HG02610 (cell line): ENCODE data around the gene FAM210A.

Experiments used
- ATAC-seq: cut with Tn5 transposase; IDR thresholded peaks from one replicate; pipeline ENCODE4 v1.9.1; 2021; ENCODE audit warnings: mild to moderate bottlenecking, moderate library complexity; ENCODE audit not compliant: unreplicated experiment

Gene FAM210A

DNA sequence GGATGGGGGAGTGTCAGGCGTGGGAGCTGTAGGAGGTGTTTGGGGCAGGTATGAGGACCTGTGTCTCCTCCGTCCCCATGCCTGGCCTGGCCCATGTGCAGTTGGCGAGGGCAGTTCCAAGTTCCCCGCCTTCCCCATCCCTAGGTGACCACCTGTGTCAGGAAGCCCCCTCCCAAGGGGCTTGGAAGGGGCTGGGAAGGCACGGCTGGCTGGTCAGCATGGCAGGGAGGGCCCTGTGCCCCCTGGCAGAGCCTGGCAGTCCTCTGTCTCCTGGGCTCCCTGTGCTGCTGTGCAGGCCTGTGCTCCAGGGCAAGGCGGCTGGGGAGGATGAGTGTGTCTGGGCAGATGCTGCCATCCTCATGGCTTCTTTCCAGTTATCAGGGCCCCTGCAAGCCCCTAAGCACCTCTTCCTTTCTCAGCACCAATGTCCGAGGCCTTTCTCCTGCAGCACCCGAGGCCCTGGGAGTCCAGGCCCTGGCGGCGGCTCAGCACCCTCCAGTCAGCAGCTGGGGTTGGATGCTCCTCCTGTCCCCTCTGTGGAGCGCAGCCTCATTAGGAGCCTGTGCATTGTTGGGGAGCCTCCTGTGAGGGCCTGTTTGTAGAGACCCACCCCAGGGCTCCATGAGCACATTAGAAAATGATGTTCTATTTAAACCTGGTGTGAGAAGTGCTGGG lies 101.7 kb downstream of the FAM210A start:
- ATAC-seq, result no peak

GRCh38 chr18:13623871-13624270 lies 102.5 kb downstream of the FAM210A start:
- ATAC-seq, result no peak

DNA sequence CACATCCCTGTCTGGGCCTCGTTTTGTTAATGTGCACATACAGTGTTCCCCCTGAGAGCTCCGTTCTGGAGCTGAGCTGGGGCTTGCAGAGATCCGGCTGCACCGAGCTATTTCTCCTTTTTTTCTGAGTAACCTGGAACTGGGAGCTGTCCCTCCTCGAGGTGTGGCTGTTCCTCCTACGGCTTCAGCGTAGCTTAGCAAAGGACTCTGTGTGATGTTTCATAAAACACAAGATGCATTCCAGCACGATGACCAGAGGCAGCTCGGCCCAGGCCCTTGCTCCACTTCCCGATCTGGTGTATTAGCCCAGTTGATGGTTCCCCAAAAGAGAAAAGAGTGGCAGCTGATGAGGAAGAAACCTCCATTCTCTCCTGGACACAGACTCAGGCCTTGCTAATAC lies 103.0 kb downstream of the FAM210A start:
- no peak for ATAC-seq

DNA sequence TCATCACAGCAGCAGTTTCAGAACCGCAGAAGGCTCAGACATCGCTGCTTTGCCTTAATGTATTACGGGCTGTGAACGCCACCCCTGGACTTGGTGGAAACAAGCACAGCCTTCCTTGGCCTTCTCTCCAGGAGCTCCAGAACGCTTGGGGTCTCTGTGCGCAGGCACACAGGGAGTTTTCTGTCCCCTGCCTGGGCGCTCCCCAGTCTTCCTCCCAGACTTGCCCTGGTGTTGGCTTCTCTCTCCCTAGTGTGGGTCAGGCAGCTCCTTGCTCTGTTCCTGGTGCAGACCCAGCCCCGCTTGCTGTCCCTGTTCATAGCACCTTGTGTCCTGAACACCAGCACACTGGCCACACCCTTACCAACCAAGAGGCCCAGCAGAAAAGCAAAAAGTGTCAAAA lies 103.6 kb downstream of the FAM210A start:
- no peak for ATAC-seq

DNA sequence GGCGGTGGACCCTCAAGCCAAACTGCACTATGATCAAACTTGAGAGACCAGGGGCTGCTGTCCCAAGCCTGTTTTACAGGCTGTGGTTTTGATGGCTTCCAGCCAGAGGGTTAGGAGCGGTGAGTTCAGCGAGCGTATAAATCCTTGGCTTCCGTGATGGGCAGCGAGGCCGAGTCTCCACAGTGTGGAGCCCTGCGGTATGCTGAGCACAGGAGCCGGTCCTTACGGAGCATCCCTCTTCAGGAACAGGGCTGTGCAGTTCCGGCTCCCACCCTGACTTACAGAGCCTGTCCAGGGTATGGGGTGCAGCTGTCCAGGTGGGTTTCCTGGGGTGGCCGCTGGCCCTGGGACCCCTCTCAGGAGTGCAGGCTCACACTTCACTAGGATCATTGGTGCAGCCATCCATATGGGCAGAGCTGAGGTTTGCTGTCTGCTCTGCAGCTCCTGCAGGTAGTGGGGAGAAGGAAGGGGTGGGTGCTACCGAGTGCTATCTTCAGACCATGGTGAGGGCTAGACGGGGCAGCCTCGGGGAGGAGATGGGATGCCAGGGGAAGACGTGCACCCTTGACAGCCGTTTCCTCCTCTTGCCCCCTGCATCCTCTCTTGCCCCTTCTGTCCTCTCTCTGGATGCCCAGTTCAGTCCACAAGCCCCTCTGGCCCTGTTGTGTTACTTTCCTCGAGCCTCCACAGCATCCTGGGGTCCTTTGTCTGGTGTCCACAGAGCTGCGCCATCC lies 104.3 kb downstream of the FAM210A start:
- ATAC-seq, result no peak

DNA sequence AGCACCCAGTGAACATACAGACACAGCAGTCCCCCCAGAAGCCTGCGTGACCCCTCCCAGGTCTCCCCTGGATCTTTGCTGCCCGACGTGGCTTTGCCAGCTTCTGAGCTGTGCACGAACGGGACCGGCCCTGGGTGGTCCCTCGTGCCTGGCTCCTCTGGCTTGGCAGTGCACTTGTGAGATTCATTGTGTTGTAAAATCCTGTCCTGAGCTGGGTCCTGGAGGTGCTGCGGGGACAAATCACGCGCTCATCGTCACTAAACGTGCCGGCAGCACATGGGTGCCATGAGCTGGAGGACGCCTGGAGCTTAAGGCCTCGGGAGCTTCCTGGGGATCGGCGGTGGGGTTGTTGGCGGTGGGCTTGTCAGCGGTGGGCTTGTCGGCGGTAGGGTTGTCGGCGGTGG lies 104.9 kb downstream of the FAM210A start:
- no peak for ATAC-seq

GRCh38 chr18:13620818-13621445 lies 105.4 kb downstream of the FAM210A start:
- ATAC-seq, result no peak

DNA sequence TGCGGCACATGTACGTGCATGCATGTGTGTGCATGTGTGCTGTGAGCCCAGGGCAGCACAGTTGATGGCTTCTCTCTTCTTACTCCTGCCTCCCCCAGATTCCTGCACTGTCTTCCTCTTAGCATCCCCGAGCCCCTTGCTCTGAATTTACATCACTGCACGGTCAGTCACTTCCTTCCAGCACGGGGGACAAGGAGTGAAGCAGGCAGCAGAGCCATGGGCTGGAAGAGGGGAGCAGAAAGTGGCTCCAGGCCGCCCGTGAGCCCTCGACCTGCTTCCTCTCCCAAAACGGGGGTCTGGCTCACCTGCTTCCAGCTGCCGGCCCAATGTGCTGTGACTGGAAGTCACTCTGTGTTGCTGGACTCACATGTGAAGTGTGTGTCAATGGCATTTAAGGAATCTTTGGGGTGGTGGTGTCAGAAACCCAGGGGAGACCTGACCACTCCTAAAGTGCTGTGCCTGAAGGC lies 106.1 kb downstream of the FAM210A start:
- ATAC-seq, result no peak

DNA sequence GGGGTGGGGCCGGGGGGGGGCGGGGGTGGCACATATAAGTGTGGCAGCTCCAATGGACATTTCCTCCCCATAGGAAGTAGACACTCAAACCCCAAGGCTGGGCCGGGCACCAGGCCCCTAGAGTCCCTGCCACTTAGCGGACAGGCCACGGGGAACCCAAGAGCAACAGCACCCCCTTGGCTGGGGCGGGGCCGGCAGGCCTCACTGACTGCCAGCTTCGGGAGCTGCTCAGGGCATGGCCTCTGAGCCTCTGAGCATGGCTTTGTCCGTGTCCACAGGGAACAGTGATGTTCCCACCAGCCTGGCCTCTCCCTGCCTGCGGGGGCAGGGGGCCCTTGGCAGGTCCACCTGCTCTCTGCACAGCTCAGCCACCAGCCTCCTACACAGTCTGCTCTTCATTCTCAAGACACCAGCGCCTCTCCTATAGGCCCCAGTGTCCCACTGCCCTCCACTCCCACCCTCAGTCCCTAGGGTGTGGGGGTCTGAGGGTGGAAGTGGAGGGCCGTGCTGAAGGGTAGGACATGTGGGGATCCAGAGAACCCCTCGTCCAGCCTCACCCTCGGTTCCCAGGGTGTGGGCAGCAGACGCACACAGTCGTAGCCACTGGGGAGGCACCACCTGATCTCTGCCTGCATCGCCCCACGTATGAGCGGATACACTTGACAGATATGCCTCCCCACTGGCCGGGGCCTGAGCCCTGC lies 106.7 kb downstream of the FAM210A start:
- no peak for ATAC-seq

DNA sequence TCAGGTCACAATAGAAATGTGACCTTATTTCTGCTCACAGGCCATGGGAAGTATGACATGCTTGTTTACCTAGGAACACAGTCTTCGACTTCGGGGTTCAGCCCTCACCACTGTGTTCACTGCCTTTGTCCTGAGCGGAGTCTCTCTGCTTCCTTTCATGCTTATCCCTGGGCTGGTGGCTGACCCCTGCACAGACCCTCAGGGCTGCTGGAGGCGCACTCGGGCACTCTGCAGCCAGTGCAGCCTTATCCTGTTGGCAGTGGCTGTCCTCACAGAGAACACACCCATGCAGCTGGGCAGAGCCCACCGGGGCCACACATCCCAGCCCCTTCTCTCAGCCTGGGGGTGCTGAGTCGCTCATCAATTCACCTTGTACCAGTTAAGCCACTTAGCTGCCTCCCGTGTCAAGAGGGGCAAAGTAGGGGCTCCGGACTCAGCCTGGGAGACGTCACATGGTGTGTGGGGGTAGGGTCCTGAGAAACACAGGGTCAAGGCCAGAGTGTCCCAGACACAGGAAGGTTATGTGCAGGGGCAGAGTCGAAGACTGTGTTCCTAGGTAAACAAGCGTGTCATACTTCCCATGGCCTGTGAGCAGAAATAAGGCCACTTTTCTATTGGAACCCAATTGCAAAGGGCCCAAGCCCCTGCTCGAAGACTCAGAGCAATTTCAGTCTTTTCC lies 107.5 kb downstream of the FAM210A start:
- ATAC-seq, result no peak

DNA sequence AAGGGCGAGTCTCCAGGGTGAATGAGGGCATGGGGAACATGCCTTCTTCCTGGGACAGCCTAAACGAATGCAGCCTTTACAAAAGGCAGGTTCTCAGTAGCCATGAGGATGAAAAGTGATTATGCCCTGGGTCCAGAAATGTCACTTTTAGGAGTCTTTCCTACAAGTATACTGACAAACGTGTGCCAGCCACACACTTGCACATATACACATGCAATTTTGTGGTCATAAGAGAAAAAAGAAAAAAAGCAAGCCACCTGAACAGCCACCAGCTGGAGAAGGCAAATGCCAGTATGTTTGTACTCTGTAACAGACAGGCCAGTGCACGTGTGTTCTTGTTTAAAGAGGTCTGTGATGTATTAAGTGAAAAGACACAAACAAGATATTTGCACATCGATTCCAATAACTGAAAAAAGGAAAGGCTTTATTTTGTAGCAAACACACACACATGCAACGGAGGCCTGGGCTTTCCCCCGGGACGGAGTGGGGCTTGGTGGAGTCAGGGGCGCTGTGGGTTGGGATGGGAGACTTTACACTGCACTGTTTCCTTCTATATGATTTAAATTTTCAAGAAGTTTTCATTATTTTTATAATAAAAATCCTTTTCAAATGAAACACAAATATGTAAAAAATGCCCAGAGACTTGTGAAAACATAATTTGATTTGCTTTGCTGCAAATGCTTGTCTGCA lies 108.4 kb downstream of the FAM210A start:
- no peak for ATAC-seq

DNA sequence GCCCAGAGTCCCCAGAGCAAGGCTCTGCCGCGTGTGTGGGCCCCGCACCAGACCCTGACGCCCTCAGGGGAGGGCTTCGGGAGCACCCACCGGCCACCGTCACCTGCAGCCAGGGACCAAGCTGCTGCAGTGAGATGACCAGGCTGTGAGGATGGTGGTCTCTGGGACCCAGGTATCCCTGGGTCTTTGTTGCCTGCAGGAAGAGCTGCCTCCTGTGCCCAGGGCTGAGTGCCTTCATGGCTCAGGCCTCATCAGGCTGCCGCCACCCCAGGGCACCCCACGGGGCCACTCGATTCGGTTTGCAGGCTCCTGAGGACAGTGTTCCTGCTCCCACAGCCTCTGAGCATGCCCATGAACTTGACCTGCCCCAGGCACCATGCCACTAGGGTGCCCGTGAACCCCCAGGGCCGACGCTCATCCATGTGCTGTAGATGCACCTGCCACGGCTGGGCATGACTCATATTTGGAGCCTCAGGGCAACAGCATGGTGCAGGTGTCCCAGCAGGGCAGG lies 109.8 kb downstream of the FAM210A start:
- ATAC-seq, result no peak

DNA sequence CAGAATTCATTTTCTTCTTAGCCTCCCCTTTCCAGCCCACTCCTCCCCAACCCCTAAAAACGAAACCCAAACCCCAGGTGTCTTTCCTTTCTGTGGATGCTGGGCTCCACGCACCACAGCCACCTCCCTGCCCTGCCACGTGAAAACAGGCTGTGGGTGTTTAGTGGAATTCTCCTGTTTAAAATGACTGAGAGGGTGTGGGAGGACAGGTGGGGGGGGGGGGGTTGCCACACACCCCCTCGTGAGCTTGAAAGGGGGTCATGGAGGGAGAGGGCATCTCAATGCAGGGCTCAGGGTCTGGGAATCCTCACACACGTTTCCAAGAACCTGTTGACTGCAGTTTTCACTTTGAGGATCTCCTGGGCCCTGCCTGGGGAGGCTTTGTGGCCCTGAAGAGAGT lies 110.3 kb downstream of the FAM210A start:
- no peak for ATAC-seq

DNA sequence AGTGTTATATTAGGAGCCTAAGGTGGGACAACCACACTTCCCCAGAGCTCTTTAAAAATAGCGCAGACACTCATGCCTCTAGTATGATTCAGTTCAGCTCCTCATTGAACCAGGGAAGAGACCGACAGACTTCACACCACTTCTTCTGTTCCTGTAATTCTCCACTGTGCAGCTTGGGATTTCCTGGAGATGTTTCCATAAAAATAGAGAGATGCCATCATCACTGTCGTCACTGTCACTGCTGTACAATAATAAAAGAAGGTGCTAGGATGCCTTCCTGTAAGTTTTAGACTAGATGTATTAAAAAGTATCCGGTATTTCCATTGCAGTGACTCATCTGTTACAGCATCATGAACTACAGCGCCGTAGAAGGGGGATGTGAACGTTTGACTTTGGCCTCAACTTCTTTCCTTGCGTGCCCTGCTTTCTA lies 110.9 kb downstream of the FAM210A start:
- ATAC-seq, result no peak

- ATAC-seq, result no peak
These were observed 111.6 kb downstream of the FAM210A start for GRCh38 chr18:13614641-13615288.

DNA sequence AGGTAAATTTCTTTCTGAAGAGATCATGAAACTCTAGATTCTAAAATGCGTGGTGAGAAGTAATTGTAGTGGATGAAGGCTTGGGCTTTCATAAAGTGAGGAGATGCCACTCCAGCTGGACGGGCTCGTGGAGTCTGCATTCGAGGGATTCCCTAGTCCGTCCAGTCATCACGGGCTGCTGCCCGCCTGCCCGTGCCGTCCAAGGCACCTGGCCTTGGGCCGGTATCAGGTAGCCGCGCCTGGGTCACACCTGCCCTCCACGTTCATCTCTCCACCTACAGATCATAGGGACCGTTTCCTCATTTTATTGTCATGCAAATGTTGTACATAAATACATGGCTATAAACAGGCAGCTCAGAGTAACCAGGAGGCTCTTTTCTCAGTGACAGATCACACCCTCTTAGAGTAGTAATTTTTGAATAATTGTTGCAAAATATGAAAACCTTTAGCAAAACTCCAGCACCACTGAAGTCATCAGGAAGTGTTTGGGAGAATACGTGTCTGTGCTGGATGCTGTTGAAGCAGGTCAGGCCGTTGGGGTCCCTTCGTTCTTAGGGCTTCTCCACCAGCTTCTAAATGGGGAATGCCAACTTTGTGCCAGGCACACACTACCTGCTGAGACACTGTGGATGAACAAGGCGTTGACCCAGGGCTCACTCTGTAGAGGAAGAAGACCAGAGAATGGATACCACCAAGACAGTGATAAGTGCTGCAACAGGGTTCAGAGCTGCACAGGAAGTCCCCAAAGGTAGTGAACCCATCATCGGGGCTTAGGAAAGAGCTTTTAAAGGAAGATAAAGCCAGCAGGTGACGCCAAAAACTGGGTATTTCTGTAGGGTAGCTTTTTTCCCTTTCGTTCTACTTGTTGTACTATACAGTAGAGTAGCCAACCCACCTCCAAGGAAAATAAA lies 112.5 kb downstream of the FAM210A start:
- no peak for ATAC-seq
